SK-N-SH (cell line): Measurements from ENCODE around the gene CACNA1E.

Experiments
- CHD2 ChIP-seq: fragments of 150-350 bp; IDR thresholded peaks from 2 replicates; pipeline ENCODE4 v1.6.1; 2018; ENCODE audit warnings: low read length; ENCODE audit not compliant: partially characterized antibody
- SIN3A ChIP-seq: IDR thresholded peaks from 2 replicates; pipeline ENCODE4 v1.6.1; 2012; ENCODE audit warnings: low read depth, mild to moderate bottlenecking, low read length, moderate library complexity, borderline replicate concordance
- TF ChIP-seq, protein P1 (sequence below): fragments of 200-600 bp; sonication (generic); IDR thresholded peaks from 2 replicates; pipeline ENCODE4 v1.6.1; 2017; ENCODE audit warnings: antibody characterized with exemption, mild to moderate bottlenecking, moderate library complexity

DNA sequence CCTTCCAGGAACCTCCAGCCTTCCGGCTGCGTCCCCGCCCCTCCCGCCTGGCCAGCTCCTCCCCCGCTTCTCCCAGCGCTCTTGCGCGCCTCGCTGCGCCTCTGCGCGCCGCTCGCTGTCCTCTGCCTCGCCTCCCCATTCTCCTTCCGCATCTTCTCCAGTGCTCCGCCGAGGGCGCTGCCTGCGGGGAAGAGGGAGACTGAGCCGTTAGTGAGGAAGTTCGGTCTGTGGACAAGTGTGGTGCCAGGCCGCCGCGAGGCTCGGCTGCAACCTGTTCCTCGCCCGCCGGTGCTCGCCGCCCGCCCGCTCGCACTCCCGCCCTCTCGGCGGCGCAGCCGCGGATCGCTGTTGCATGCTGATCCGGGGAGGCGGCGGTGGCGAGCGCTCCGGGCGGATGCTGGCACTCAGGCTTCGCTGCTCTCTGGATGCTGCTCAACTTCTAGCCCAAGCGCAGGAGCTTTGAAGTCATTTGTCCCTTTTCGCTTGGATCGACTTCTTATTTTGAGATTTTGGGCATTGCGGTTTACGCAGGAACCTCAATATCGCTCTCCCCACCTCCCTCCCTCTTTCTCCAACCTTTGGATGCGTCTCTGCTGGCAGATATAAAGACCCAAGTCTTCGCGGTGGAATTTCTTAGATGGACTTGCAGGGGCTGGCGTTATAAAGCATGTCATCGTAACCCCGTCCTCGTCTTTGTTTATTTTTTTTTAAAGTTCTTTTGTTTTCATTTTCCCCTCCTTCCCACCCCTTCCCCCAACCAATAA, 614 bp upstream of the CACNA1E start:
- TF ChIP-seq SIN3A, result no peak
- no peak for TF ChIP-seq CHD2
- TF ChIP-seq, protein P1, sequence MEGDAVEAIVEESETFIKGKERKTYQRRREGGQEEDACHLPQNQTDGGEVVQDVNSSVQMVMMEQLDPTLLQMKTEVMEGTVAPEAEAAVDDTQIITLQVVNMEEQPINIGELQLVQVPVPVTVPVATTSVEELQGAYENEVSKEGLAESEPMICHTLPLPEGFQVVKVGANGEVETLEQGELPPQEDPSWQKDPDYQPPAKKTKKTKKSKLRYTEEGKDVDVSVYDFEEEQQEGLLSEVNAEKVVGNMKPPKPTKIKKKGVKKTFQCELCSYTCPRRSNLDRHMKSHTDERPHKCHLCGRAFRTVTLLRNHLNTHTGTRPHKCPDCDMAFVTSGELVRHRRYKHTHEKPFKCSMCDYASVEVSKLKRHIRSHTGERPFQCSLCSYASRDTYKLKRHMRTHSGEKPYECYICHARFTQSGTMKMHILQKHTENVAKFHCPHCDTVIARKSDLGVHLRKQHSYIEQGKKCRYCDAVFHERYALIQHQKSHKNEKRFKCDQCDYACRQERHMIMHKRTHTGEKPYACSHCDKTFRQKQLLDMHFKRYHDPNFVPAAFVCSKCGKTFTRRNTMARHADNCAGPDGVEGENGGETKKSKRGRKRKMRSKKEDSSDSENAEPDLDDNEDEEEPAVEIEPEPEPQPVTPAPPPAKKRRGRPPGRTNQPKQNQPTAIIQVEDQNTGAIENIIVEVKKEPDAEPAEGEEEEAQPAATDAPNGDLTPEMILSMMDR, result no peak
